PC-9 (cell line): Measurements from ENCODE around the gene MUC13. TPM values are rescaled to one million over a fixed set of nuclear protein-coding genes. Genes with fewer than 3 reads are reported as not detected.

Source experiments
- BruUV-seq: library from RNA; stranded (reverse); fragments of 400-500 nt; replicated peaks from 2 replicates; lab custom pipeline; 2021; lab: Mats Ljungman, UMichigan
- CTCF ChIA-PET: fragments of 300-600 bp; sonication (Branson Sonifier 250); formaldehyde crosslinking; loops from one replicate; lab custom pipeline; 2022; ENCODE audit warnings: antibody characterized with exemption; lab: Charles Lee
- POLR2A ChIA-PET: fragments of 300-600 bp; sonication (Branson Sonifier 250); formaldehyde crosslinking; loops from one replicate; lab custom pipeline; 2022; ENCODE audit warnings: antibody characterized with exemption; ENCODE audit not compliant: unreplicated experiment; lab: Charles Lee
- DNase-seq, 2 experiments: peaks; one replicate each; pipeline versions ENCODE4 v3.0.0 to v3.0.0-alpha.2; 2015 to 2022; ENCODE audit warnings: mixed read lengths in 1 of 2
- H2AFZ ChIP-seq: fragments of 200-600 bp; sonication (generic); 2 replicates; pipeline ENCODE4 v1.8.1; 2017; ENCODE audit warnings: antibody characterized with exemption
- H3F3A ChIP-seq: fragments of 200-600 bp; sonication (generic); 2 replicates; pipeline ENCODE4 v1.8.1; 2017; ENCODE audit warnings: antibody characterized with exemption, mild to moderate bottlenecking, low read depth; ENCODE audit not compliant: insufficient read depth
- H3K27ac ChIP-seq: fragments of 200-600 bp; sonication (generic); 2 replicates; pipeline ENCODE4 v1.6.1; 2016; ENCODE audit warnings: mixed run types
- H3K27me3 ChIP-seq: fragments of 200-600 bp; sonication (generic); 2 replicates; pipeline ENCODE4 v1.6.1; 2016; ENCODE audit warnings: low read depth, mixed run types; ENCODE audit not compliant: insufficient read depth
- H3K36me3 ChIP-seq: fragments of 200-600 bp; sonication (generic); 2 replicates; pipeline ENCODE4 v1.6.1; 2016; ENCODE audit warnings: low read depth, mixed run types
- H3K4me1 ChIP-seq: fragments of 200-600 bp; sonication (generic); replicated peaks from 2 replicates; pipeline ENCODE4 v1.6.1; 2016; ENCODE audit warnings: mixed run types; ENCODE audit not compliant: insufficient read depth
- H3K4me2 ChIP-seq: fragments of 200-600 bp; sonication (generic); 2 replicates; pipeline ENCODE4 v1.6.1; 2017; ENCODE audit warnings: mixed run types
- H3K4me3 ChIP-seq: fragments of 200-600 bp; sonication (generic); 2 replicates; pipeline ENCODE4 v1.6.1; 2016; ENCODE audit warnings: mixed run types
- H3K79me2 ChIP-seq: fragments of 200-600 bp; sonication (generic); 2 replicates; pipeline ENCODE4 v1.6.1; 2017; ENCODE audit warnings: low read depth, mixed run types
- H3K9me2 ChIP-seq: fragments of 200-600 bp; sonication (generic); 2 replicates; pipeline ENCODE4 v1.8.1; 2017; ENCODE audit warnings: mild to moderate bottlenecking; ENCODE audit not compliant: insufficient read depth
- H3K9me3 ChIP-seq: fragments of 200-600 bp; sonication (generic); 2 replicates; pipeline ENCODE4 v1.8.1; 2016; ENCODE audit warnings: low read depth; ENCODE audit not compliant: insufficient read depth
- H4K20me1 ChIP-seq: fragments of 200-600 bp; sonication (generic); 2 replicates; pipeline ENCODE4 v1.8.1; 2017; ENCODE audit not compliant: insufficient read depth
- EZH2 ChIP-seq: fragments of 200-600 bp; sonication (generic); IDR thresholded peaks from 2 replicates; pipeline ENCODE4 v1.8.0; 2017; ENCODE audit warnings: antibody characterized with exemption, low read depth
- intact Hi-C: fragments of 100-400 bp; cut with micrococcal nuclease; formaldehyde crosslinking; loops from one replicate; pipeline ENCODE4 v1.10.0; 2022; ENCODE audit not compliant: unreplicated experiment
- total RNA-seq: library from RNA; stranded (reverse); gene quantifications from 2 replicates; pipeline ENCODE4 v1.2.3, GENCODE V29; 2021
- TF ChIP-seq, protein P1 (sequence below): fragments of 200-600 bp; sonication (generic); conservative IDR thresholded peaks from 2 replicates; pipeline ENCODE4 v1.6.1; 2017; ENCODE audit warnings: mixed run types, antibody characterized with exemption, mild to moderate bottlenecking, moderate library complexity

Gene MUC13
- total RNA-seq, 1 experiment from 2014 or later = not detected

DNA sequence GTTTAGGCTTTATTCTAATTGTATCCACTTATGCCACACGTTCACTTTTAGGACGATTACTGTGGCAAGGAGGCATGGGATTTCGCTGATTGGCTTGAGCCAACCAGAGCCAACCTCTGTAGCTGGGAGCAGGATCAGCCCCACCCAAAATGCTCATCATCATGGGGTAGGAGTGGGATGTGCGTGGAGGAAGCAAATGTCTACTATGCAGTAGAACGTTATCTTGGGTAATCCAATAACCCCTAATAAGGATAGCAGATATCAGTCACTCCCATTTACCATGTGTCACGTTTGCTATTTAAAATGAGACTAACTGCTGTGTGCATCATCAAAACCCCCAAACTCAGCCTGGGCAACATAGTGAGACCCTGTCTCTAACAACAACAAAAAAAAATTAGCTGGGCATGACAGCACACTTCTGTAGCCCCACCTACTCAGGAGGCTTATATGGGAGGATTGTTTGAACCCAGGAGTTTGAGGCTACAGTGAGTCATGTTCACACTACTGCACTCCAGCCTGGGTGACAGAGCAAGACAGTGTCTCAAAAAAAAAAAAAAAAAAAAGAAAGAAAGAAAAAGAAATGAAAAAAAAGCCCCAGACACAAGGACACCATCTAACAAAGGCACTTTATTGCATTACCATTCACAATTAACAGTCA, 29.6 kb downstream of the MUC13 start:
- Histone ChIP-seq H3F3A (no peaks in the 10 kb centered on the region), H3K9me2 (no peaks in the 10 kb centered on the region), H3K79me2 (no peaks in the 10 kb centered on the region), H3K4me3 (no peak overlapping the region), H2AFZ (no peak overlapping the region), H3K27me3 (no peaks in the 10 kb centered on the region), H3K9me3 (no peaks in the 10 kb centered on the region), H3K27ac (no peak overlapping the region), H3K36me3 (no peaks in the 10 kb centered on the region), H4K20me1 (no peaks in the 10 kb centered on the region), H3K4me1 (peaks cover 3% of the 10 kb centered on the region; the same call in 1 of the 2 replicates), H3K4me2 (no peak overlapping the region)
- ChIA-PET POLR2A (no interaction called here), CTCF (no interaction called here)
- no TSS peak for BruUV-seq
- DNase-seq = no peak
- intact Hi-C loops = no loop called here
- TF ChIP-seq, protein P1, sequence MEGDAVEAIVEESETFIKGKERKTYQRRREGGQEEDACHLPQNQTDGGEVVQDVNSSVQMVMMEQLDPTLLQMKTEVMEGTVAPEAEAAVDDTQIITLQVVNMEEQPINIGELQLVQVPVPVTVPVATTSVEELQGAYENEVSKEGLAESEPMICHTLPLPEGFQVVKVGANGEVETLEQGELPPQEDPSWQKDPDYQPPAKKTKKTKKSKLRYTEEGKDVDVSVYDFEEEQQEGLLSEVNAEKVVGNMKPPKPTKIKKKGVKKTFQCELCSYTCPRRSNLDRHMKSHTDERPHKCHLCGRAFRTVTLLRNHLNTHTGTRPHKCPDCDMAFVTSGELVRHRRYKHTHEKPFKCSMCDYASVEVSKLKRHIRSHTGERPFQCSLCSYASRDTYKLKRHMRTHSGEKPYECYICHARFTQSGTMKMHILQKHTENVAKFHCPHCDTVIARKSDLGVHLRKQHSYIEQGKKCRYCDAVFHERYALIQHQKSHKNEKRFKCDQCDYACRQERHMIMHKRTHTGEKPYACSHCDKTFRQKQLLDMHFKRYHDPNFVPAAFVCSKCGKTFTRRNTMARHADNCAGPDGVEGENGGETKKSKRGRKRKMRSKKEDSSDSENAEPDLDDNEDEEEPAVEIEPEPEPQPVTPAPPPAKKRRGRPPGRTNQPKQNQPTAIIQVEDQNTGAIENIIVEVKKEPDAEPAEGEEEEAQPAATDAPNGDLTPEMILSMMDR = no peak
- no peak for TF ChIP-seq EZH2

DNA sequence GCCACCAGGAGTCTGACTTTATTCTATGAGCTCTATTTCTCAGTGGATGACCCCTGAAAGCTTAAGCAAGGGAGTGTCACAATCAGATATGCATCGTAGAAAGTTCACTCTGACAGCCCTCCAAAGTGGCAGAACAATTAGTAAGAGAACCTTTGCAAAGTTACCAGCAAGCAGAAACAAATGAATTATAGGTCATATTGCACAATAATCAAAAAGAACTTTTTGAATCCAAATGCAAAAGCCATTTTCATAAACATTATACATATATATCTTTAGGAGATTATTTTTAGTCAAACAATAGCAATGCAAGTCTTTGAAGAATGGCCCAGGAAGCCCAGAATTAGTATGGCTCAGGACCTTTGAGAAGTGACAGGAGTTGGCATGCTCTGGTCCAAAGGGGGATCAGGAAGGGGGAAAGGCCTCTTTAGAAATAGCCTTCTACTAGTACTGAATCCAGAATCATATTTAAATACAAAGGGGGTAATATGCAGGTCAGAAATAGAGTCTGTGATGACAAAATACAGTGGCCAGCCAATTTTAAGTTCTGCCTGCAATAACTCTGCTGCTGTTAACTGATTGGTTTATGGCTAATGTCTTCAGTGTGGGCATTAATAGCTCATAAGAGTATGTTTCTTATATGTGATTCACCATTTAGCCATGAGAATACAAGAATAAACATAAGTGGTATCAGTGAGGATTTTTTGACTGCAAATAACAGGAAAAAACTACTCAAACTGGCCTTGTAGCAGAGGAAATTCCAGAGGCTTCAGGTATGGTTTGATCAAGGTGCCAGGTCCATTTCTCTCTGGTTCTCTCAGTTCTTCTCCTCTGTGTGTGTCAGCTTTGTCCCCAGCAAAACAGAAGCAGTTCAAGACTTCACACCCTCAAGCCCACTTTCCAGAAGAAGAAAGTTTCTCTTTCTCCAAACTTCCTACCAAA, 30.4 kb downstream of the MUC13 start:
- Histone ChIP-seq H3K4me3 (no peak overlapping the region), H2AFZ (no peak overlapping the region), H4K20me1 (no peaks in the 10 kb centered on the region), H3K27me3 (no peaks in the 10 kb centered on the region), H3F3A (no peaks in the 10 kb centered on the region), H3K79me2 (no peaks in the 10 kb centered on the region), H3K9me2 (no peaks in the 10 kb centered on the region), H3K27ac (no peak overlapping the region), H3K4me1 (peaks cover 3% of the 10 kb centered on the region; the same call in 1 of the 2 replicates), H3K4me2 (no peak overlapping the region), H3K36me3 (no peaks in the 10 kb centered on the region), H3K9me3 (no peaks in the 10 kb centered on the region)
- DNase-seq = no peak
- intact Hi-C loops = no loop called here
- BruUV-seq = no TSS peak
- POLR2A ChIA-PET = no interaction called here
- CTCF ChIA-PET = no interaction called here
- TF ChIP-seq, protein P1 = no peak
- TF ChIP-seq EZH2 = no peak

DNA sequence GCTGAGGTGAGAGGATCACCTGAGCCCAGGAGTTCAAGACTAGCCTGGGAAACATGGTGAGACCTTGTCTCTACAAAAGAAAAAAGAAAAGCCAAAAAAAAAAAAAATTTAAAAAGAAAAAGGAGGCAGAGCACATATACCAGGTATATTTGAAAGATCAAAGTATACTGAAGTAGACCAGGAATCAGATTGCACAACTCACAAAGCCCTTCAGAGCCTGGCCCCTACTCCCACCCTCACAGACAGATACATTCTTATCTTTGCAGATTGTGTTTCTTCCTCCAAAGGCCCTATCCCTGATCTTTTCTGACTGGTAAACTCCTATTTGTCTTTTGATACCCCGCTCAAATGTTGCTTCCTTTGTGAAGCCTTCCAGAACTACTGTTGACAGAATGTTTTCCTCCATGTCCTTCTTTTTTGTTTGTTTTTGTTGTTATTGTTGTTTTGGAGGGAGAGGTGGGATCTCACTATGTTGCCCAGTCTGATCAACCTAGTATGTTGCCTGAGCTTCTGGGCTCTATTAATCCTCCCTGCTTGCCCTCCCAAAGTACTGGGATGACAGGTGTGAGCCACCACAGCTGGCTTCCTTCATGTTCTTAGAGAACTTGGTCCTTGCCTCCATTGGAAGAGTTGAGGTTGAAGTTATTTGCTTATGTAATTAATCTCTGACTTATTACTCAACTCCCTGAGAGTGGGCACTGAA, 37.6 kb downstream of the MUC13 start:
- Histone ChIP-seq H3K9me2 (no peaks in the 10 kb centered on the region), H3K9me3 (no peaks in the 10 kb centered on the region), H3F3A (no peaks in the 10 kb centered on the region), H2AFZ (no peak overlapping the region), H3K4me3 (no peak overlapping the region), H4K20me1 (no peaks in the 10 kb centered on the region), H3K79me2 (no peaks in the 10 kb centered on the region), H3K27me3 (no peaks in the 10 kb centered on the region), H3K4me2 (no peak overlapping the region), H3K36me3 (no peaks in the 10 kb centered on the region), H3K27ac (no peak overlapping the region), H3K4me1 (peaks cover 3% of the 10 kb centered on the region; the same call in 1 of the 2 replicates)
- TF ChIP-seq, protein P1 = no peak
- TF ChIP-seq EZH2 = no peak
- intact Hi-C loops = no loop called here
- no TSS peak for BruUV-seq
- CTCF ChIA-PET = interaction anchor here (0.6 kb wide), 1 partner anchor 136 kb away, joined by 9 read pairs; no protein-coding TSS in a partner anchor
- DNase-seq = no peak
- POLR2A ChIA-PET = no interaction called here
